Measurements from ENCODE around the gene RBFOX1.

RBFOX1 gene

DNA sequence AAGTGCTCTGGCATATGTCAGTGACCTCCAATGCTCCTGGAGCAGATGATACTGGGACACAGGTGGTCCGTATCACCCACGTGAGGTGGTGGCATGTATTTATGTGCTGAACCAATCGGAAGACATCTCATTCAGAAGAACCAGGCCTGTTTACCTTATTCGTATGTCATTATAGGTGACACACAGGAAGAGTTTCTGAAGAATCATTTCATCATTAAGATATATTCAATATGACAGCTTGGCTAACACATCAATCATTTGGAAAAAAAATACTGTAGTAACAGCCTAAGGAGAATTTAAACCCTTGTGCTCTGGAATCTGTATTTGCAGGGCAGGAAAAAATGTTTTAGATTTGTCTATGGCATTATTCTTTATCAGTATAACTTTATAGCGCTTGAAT is 44.6 kb downstream of the RBFOX1 start:
- DNase-seq (ENCODE audit: low read depth): no peak
- TF ChIP-seq, protein P1, sequence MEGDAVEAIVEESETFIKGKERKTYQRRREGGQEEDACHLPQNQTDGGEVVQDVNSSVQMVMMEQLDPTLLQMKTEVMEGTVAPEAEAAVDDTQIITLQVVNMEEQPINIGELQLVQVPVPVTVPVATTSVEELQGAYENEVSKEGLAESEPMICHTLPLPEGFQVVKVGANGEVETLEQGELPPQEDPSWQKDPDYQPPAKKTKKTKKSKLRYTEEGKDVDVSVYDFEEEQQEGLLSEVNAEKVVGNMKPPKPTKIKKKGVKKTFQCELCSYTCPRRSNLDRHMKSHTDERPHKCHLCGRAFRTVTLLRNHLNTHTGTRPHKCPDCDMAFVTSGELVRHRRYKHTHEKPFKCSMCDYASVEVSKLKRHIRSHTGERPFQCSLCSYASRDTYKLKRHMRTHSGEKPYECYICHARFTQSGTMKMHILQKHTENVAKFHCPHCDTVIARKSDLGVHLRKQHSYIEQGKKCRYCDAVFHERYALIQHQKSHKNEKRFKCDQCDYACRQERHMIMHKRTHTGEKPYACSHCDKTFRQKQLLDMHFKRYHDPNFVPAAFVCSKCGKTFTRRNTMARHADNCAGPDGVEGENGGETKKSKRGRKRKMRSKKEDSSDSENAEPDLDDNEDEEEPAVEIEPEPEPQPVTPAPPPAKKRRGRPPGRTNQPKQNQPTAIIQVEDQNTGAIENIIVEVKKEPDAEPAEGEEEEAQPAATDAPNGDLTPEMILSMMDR (IDR thresholded peaks at IDR 0.05; ENCODE audit: low read length, missing control alignments): no peak
- no peak overlapping the region for H3K4me3 ChIP-seq (replicated peaks; ENCODE audit: low read depth, low read length)

DNA sequence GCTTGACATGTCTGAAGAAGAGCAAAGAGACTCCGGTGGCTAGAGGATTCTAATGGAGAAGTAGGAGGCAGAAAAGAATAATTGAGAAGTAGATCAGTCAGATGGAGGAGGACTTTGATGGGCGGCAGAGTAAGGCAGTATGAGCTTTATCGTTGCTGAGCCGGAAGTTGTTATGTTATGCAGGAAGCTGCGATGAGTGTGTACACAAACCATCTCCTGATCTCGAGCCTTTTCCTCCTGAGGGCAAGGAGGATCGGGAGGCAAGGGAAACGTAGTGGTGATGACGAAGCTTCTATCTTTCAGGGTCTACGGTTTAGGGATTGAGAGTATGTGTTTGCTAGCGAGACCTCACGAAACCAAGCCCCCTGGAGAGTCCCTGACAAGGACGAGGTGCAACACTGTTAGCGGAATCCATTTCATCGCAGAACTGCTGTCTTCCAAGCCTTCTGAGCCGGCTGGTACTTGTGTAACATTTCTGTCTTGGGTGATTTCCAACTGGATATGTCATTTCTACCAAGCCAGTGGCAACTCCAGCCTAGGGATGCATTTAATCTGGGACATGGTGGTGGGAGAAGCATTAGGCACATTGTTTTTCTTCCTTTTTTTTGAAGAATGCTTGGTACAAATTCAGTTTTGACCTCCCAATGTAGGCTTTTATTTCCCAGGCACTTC is 45.5 kb downstream of the RBFOX1 start:
- no peak overlapping the region for H3K4me3 ChIP-seq (replicated peaks; ENCODE audit: low read depth, low read length)
- no peak for DNase-seq (ENCODE audit: low read depth)
- TF ChIP-seq, protein P1 (IDR thresholded peaks at IDR 0.05; ENCODE audit: low read length, missing control alignments): no peak

DNA sequence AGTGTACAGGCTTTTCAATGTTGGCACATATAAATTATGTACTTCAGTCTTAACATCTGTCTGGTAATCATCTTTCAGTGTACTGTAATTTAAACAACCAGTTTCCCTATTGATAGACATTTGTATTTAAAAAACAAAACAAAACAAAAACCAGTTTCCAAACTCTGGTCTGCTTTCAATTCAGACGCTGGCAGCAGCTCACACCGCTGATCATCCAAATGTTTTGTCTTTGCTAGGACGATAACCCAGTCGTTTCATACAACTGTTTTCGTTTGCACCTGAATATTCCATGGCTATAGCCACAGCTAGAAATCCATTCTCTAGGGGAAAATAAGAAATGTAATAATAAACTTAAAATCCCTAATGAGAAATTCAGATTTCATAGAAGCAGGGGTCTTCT is 47.8 kb downstream of the RBFOX1 start:
- TF ChIP-seq, protein P1 (IDR thresholded peaks at IDR 0.05; ENCODE audit: low read length, missing control alignments): no peak
- DNase-seq (ENCODE audit: low read depth): no peak

DNA sequence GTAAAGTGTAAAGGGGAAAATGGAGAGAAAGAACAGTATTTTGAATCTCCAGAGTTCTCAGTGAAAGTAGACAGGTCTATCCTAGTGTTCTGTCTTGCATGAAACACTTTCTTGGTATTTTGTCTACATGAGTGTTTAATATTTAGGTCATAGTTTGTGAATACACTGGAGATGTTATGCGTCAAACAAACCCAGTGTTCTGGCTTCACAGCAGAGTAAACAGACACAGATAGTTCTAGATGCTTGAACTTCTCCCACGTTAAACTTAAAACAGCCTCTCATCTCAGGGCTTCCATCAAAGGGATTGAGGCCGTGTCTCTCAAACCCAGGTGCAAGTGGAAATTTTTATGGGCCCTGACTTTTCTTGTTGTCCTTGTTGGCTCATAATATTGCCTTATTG is 48.3 kb downstream of the RBFOX1 start:
- H3K4me3 ChIP-seq (replicated peaks; ENCODE audit: low read depth, low read length): no peak overlapping the region
- no peak for DNase-seq (ENCODE audit: low read depth)
- TF ChIP-seq, protein P1 (IDR thresholded peaks at IDR 0.05; ENCODE audit: low read length, missing control alignments): no peak

More for the DNA sequence above, 47.8 kb downstream of the RBFOX1 start:
- no peak overlapping the region for H3K4me3 ChIP-seq (replicated peaks; ENCODE audit: low read depth, low read length)

DNA sequence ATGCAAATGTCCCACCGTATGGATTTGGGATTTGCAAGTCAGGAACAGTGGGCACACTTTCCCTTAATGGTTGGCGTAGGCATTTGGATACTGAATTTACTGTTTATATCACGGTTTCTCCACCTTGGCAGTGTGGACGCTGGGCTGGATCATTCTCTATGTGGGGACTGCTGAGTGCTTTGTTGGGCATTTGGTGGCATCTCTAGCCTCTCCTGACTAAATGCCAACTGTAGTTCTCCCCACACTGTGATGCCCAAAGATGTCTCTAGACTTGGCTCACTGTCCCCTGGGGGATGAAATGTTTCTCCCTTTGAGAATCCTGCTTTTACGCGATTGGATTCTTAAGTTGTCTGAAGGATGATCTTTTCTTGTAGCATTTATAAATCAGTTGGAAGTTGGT is 49.0 kb downstream of the RBFOX1 start:
- TF ChIP-seq, protein P1 (IDR thresholded peaks at IDR 0.05; ENCODE audit: low read length, missing control alignments): no peak
- no peak for DNase-seq (ENCODE audit: low read depth)
- H3K4me3 ChIP-seq (replicated peaks; ENCODE audit: low read depth, low read length): no peak overlapping the region

DNA sequence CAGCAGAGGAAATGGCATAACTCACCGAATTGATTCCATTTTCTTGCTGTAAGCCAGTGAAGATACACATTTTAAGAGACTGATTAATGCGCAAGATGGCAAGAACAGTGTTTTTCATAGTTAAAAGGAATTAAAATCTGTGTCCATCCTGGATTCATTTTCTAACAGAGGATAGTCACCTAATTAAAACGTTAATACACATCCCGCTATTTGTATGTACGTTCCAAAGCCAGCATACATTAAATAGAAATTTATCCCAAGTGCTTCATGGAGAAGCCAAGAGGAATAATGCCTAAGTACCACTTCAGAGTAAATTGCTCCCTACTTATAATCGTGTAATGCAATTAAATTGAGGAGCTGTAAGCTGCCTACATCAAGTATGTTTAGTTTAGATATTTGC is 49.9 kb downstream of the RBFOX1 start:
- no peak for DNase-seq (ENCODE audit: low read depth)
- TF ChIP-seq, protein P1 (IDR thresholded peaks at IDR 0.05; ENCODE audit: low read length, missing control alignments): no peak
- no peak overlapping the region for H3K4me3 ChIP-seq (replicated peaks; ENCODE audit: low read depth, low read length)

DNA sequence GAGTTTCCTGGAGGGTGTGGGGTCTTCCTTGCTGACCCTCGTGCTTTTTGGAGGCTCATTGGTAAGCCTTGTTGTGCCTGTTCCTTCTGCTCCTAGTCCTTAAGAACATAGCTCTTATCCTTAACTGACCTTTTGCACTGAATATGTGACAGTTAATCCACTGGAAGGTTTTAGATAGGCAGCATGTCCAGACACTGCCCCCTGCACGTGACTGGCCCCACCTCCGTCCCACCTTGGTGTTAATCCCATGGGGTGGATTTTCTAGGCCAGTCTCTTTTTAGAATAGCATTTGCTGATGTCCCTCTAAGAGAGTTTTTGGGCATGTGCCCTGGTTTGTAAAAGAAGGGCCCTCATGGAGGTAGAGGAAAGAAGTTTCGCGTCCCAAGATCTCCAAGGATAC is 58.3 kb downstream of the RBFOX1 start:
- DNase-seq (ENCODE audit: low read depth): no peak
- TF ChIP-seq, protein P1 (IDR thresholded peaks at IDR 0.05; ENCODE audit: low read length, missing control alignments): no peak
- no peak overlapping the region for H3K4me3 ChIP-seq (replicated peaks; ENCODE audit: low read depth, low read length)

Data from fibroblast of pulmonary artery (primary cell).